ENCODE results near the gene RHBG.

GRCh38 chr1:156382561-156382960 lies 13.6 kb downstream of the RHBG start:
- no peak for TF ChIP-seq POU6F1 (CRISPR knock-in tag; IDR thresholded peaks at IDR 0.05; ENCODE audit: borderline replicate concordance, low read depth)
- no peak for TF ChIP-seq ZNF70 (CRISPR knock-in tag; IDR thresholded peaks at IDR 0.05)

Data from SK-N-SH treated with all-trans-retinoic acid at 6 μM for 48 hours (cell line).